PC-3 (cell line): Measurements from ENCODE around the gene PMPCB. TPM values are rescaled to one million over a fixed set of nuclear protein-coding genes. Genes with fewer than 3 reads are reported as not detected.
"Not testable (repeated sequence)": the region's sequence is repeated elsewhere in the genome, so short reads cannot be mapped to it uniquely, and the experiment has no call there.

Source experiments
- ATAC-seq: fragments of 200-7000 bp; cut with Tn5 transposase; 2 replicates; pipeline ENCODE4 v1.9.1; 2020; ENCODE audit warnings: mild to moderate bottlenecking, moderate library complexity
- BruUV-seq: library from RNA; stranded (reverse); fragments of 400-500 nt; replicated peaks from 2 replicates; lab custom pipeline; 2021; lab: Mats Ljungman, UMichigan
- CTCF ChIA-PET: fragments of 300-600 bp; sonication (Branson Sonifier 250); formaldehyde crosslinking; loops from one replicate; lab custom pipeline; 2022; ENCODE audit warnings: antibody characterized with exemption; lab: Charles Lee
- POLR2A ChIA-PET: fragments of 300-600 bp; sonication (Branson Sonifier 250); formaldehyde crosslinking; loops from one replicate; lab custom pipeline; 2022; ENCODE audit warnings: antibody characterized with exemption; ENCODE audit not compliant: unreplicated experiment; lab: Charles Lee
- DNase-seq: peaks from one replicate; pipeline ENCODE4 v3.0.0-alpha.2; 2015
- H2AFZ ChIP-seq: fragments of 300-600 bp; sonication (generic); 2 replicates; pipeline ENCODE4 v1.6.0; 2016; ENCODE audit warnings: antibody characterized with exemption, low read length
- H3F3A ChIP-seq: fragments of 300-600 bp; sonication (generic); one replicate; pipeline ENCODE4 v1.6.0; 2017; ENCODE audit warnings: antibody characterized with exemption, low read length, control low read depth, mild to moderate bottlenecking; ENCODE audit not compliant: unreplicated experiment
- H3K27ac ChIP-seq: fragments of 300-600 bp; sonication (generic); 2 replicates; pipeline ENCODE4 v1.5.1; 2016; ENCODE audit warnings: mild to moderate bottlenecking, low read length
- H3K27me3 ChIP-seq: fragments of 300-600 bp; sonication (generic); 2 replicates; pipeline ENCODE4 v1.6.1; 2016; ENCODE audit warnings: low read length, mixed read lengths
- H3K36me3 ChIP-seq: fragments of 300-600 bp; sonication (generic); 2 replicates; pipeline ENCODE4 v1.6.1; 2016; ENCODE audit warnings: low read depth, mixed run types, low read length, mixed read lengths
- H3K4me1 ChIP-seq: fragments of 300-600 bp; sonication (generic); 2 replicates; pipeline ENCODE4 v1.5.1; 2016; ENCODE audit warnings: low read length; ENCODE audit not compliant: insufficient read depth
- H3K4me2 ChIP-seq: fragments of 300-600 bp; sonication (generic); 2 replicates; pipeline ENCODE4 v1.6.0; 2016; ENCODE audit warnings: low read length
- H3K4me3 ChIP-seq: fragments of 300-600 bp; sonication (generic); 2 replicates; pipeline ENCODE4 v1.5.1; 2016; ENCODE audit warnings: mild to moderate bottlenecking, low read length, mixed read lengths
- H3K79me2 ChIP-seq: fragments of 300-600 bp; sonication (generic); 2 replicates; pipeline ENCODE4 v1.6.1; 2017; ENCODE audit warnings: low read length, mixed read lengths
- H3K9ac ChIP-seq: fragments of 300-600 bp; sonication (generic); 2 replicates; pipeline ENCODE4 v1.6.0; 2016; ENCODE audit warnings: mild to moderate bottlenecking, low read length
- H3K9me2 ChIP-seq: fragments of 300-600 bp; sonication (generic); replicated peaks from 2 replicates; pipeline ENCODE4 v1.6.1; 2016; ENCODE audit warnings: mixed run types, low read length, mixed read lengths
- H3K9me3 ChIP-seq: fragments of 300-600 bp; sonication (generic); 2 replicates; pipeline ENCODE4 v1.6.1; 2016; ENCODE audit warnings: low read length, mixed read lengths
- H4K20me1 ChIP-seq: fragments of 300-600 bp; sonication (generic); 2 replicates; pipeline ENCODE4 v1.6.1; 2016; ENCODE audit warnings: low read length, mixed read lengths
- intact Hi-C: fragments of 100-400 bp; cut with micrococcal nuclease; formaldehyde crosslinking; loops from 2 replicates; pipeline ENCODE4 v1.9.0; 2023
- total RNA-seq: library from RNA; depleted of rRNA; stranded (reverse); fragments of >200 nt; gene quantifications from 2 replicates; pipeline ENCODE4 v1.2.3, GENCODE V29; 2014

The PMPCB gene
- total RNA-seq, 1 experiment from 2014 or later: 49.6 TPM

DNA sequence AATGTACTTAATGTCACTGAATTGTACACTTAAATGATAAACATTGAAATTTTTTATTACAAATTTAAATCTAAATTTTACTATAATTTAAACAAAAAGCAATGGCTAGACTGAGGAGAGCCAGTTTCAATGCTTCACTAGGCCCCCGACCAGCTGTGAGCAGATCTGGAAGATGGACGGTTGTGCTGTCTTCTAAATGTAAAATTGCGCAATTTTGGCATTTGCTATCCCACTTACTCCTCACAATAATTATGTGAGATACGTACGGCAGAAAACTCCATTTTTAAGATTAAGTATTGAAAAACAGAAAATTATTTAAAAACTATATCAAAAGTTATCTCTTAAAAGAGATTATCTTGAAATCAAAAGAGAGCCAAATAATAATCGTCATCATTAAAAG lies 23.9 kb upstream of the PMPCB start:
- H4K20me1 ChIP-seq, H3K4me1 ChIP-seq, H2AFZ ChIP-seq, CTCF ChIA-PET, H3K9ac ChIP-seq, H3K4me3 ChIP-seq, H3K79me2 ChIP-seq, H3K9me2 ChIP-seq, H3K36me3 ChIP-seq, ATAC-seq, intact Hi-C loops, H3F3A ChIP-seq, POLR2A ChIA-PET, H3K27ac ChIP-seq, H3K4me2 ChIP-seq, H3K27me3 ChIP-seq, BruUV-seq, DNase-seq, H3K9me3 ChIP-seq: not testable (repeated sequence)

DNA sequence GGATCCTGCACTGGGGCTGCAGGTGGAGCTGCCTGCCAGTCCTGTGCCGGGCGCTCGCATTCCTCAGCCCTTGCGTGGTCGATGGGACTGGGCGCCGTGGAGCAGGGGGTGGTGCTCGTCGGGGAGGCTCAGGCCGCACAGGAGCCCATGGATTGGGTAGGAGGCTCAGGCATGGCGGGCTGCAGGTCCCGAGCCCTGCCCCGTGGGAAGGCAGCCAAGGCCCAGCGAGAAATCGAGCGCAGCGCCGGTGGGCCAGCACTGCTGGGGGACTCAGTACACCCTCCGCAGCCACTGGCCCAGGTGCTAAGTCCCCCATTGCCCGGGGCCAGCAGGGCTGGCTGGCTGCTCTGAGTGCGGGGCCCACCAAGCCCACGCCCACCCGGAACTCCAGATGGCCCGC lies 22.4 kb upstream of the PMPCB start:
- H3K9ac ChIP-seq, H4K20me1 ChIP-seq, H3K4me1 ChIP-seq, H3K9me2 ChIP-seq, CTCF ChIA-PET, H2AFZ ChIP-seq, POLR2A ChIA-PET, H3K27me3 ChIP-seq, BruUV-seq, H3K36me3 ChIP-seq, H3K79me2 ChIP-seq, ATAC-seq, H3K4me2 ChIP-seq, H3K4me3 ChIP-seq, H3F3A ChIP-seq, H3K27ac ChIP-seq, DNase-seq, H3K9me3 ChIP-seq: not testable (repeated sequence)
- intact Hi-C loops: loop anchor here (5.0 kb wide), 1 partner anchor 128 kb away; the partner anchor contains the start of gene NAPEPLD

DNA sequence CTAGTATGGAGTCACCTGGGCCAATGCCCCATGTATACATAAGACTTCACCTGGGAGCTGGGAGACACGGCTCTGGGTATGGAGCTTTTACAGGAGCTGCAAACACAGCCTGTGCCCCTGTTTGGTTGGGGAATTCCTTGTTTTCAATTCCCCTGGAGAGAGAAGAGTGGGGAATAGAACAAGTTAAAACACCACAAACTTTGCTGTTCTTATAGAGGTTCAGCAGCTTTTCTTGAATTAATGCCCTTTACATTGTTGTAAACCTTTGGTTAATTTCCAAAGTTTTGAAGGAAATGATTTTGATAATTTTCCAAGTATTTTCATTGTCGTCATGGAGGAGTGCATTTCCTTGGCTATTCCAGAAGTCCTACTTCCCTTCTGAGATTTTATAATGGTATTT lies 19.0 kb upstream of the PMPCB start:
- H3K79me2 ChIP-seq, H3K27ac ChIP-seq, BruUV-seq, H3K4me2 ChIP-seq, ATAC-seq, DNase-seq, POLR2A ChIA-PET, H3K36me3 ChIP-seq, H3K4me3 ChIP-seq, H3K9ac ChIP-seq, CTCF ChIA-PET, H3K27me3 ChIP-seq, H3K9me2 ChIP-seq, H3F3A ChIP-seq, H4K20me1 ChIP-seq, H3K4me1 ChIP-seq, H3K9me3 ChIP-seq, H2AFZ ChIP-seq: not testable (repeated sequence)
- intact Hi-C loops: loop anchor here (5.0 kb wide), 1 partner anchor 131 kb away; the partner anchor contains the start of gene NAPEPLD

DNA sequence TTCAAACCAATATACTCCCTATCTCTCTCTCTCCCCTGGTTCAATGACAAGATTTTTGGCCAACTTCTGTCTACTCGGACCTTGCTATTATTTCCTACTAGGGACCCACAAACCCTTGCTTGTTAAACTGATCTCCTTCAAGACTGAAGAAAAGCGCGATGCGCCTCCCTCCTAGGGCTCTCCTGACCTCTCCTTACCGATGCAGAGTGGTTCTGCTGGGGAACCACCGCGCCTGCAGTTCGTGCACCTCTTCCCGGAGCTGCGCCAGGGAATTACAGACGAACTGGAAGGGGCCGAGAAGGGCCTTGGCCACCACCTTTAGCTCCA lies 17.6 kb upstream of the PMPCB start:
- H3K36me3 ChIP-seq, H3K27me3 ChIP-seq, H4K20me1 ChIP-seq, H3K9me2 ChIP-seq, H3K27ac ChIP-seq, H3F3A ChIP-seq, H3K79me2 ChIP-seq, H3K9me3 ChIP-seq, H3K4me1 ChIP-seq, CTCF ChIA-PET: not testable (repeated sequence)
- peak; percentile 71 for ATAC-seq
- Histone ChIP-seq H3K9ac (peak overlapping the region; percentile 66), H3K4me3 (peak overlapping the region; percentile 83), H3K4me2 (peak overlapping the region; percentile 93), H2AFZ (peak overlapping the region; percentile 98)
- intact Hi-C loops: loop anchor here (5.0 kb wide), 1 partner anchor 132 kb away; the partner anchor contains the start of gene NAPEPLD
- BruUV-seq: TSS peak; percentile 62
- POLR2A ChIA-PET: interaction anchor here (0.6 kb wide), 1 partner anchor 132 kb away, joined by 7 read pairs; no protein-coding TSS in a partner anchor
- DNase-seq: peak; percentile 35

GRCh38 chr7:103279963-103280802 lies 17.1 kb upstream of the PMPCB start:
- H3K27me3 ChIP-seq, H3K27ac ChIP-seq, BruUV-seq, H3K9me3 ChIP-seq, H3K9me2 ChIP-seq, H3K4me1 ChIP-seq, H4K20me1 ChIP-seq, H3K36me3 ChIP-seq, H3F3A ChIP-seq, CTCF ChIA-PET, H3K79me2 ChIP-seq: not testable (repeated sequence)
- intact Hi-C loops: loop anchor here (5.0 kb wide), 1 partner anchor 133 kb away; the partner anchor contains the start of gene NAPEPLD
- Histone ChIP-seq H3K4me3 (peak overlapping the region; percentile 83), H3K4me2 (peak overlapping the region; percentile 93), H3K9ac (peak overlapping the region; percentile 66), H2AFZ (peak overlapping the region; percentile 98)
- peak; percentile 60 for DNase-seq
- ATAC-seq: peak; percentile 85
- POLR2A ChIA-PET: interaction anchor here (0.6 to 0.7 kb wide), 2 partner anchors 115 to 132 kb away, joined by 6 to 7 read pairs; no protein-coding TSS in a partner anchor

DNA sequence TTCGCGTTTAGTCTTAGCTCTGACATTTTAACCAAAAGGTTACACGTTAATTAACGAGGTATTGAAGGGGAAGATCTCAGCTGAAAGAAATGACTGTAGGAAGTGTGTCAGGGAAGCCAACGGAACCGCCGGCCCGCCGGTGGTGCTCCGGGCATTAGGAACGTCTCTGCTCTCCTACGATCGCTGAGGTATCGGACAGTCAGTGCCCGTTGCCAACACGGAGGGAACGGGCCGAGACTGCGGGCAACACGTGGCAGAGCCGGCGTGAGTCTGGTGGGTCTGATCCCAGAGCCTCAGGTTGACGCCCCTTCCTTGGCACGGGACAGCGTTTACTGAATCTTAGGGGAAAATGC lies 16.5 kb upstream of the PMPCB start:
- H3K27me3 ChIP-seq, H3K9me2 ChIP-seq, H3K9me3 ChIP-seq, H3K4me1 ChIP-seq, H3K27ac ChIP-seq, H3K79me2 ChIP-seq, intact Hi-C loops, CTCF ChIA-PET, DNase-seq, BruUV-seq, H3K36me3 ChIP-seq, H3F3A ChIP-seq, H4K20me1 ChIP-seq: not testable (repeated sequence)
- H3K4me2 ChIP-seq: peak overlapping the region; percentile 93
- POLR2A ChIA-PET: interaction anchor here (0.7 kb wide), 1 partner anchor 115 kb away, joined by 6 read pairs; no protein-coding TSS in a partner anchor
- peak; percentile 17 for ATAC-seq
- H2AFZ ChIP-seq: peak overlapping the region; percentile 98
- H3K4me3 ChIP-seq: peak overlapping the region; percentile 83
- H3K9ac ChIP-seq: peak overlapping the region; percentile 66
